HG03045 (cell line): ENCODE measurements around the gene TRPM1.

Experiments used
- ATAC-seq: cut with Tn5 transposase; IDR thresholded peaks from one replicate; pipeline ENCODE4 v1.9.1; 2021; ENCODE audit warnings: mild to moderate bottlenecking, moderate library complexity; ENCODE audit not compliant: unreplicated experiment

Gene TRPM1

GRCh38 chr15:30985081-30985531 lies 116.4 kb downstream of the TRPM1 start:
- ATAC-seq: no peak

GRCh38 chr15:30984542-30984941 lies 117.0 kb downstream of the TRPM1 start:
- no peak for ATAC-seq

GRCh38 chr15:30984118-30984517 lies 117.4 kb downstream of the TRPM1 start:
- ATAC-seq: no peak

- no peak for ATAC-seq
Observed at GRCh38 chr15:30979457-30979856, 122.1 kb downstream of the TRPM1 start.

GRCh38 chr15:30978328-30978727 lies 123.2 kb downstream of the TRPM1 start:
- ATAC-seq: no peak

- ATAC-seq: no peak
Observed at GRCh38 chr15:30974112-30974511, 127.4 kb downstream of the TRPM1 start.

- no peak for ATAC-seq
Observed at GRCh38 chr15:30973379-30973778, 128.1 kb downstream of the TRPM1 start.

GRCh38 chr15:30969724-30970123 lies 131.8 kb downstream of the TRPM1 start:
- ATAC-seq: no peak

- no peak for ATAC-seq
Observed at GRCh38 chr15:30963681-30964080, 137.8 kb downstream of the TRPM1 start.

GRCh38 chr15:30962659-30963058 lies 138.9 kb downstream of the TRPM1 start:
- no peak for ATAC-seq

- no peak for ATAC-seq
Observed at GRCh38 chr15:30962079-30962478, 139.4 kb downstream of the TRPM1 start.

GRCh38 chr15:30958219-30958618 lies 143.3 kb downstream of the TRPM1 start:
- no peak for ATAC-seq

- no peak for ATAC-seq
Observed at GRCh38 chr15:30956216-30957124, 145.1 kb downstream of the TRPM1 start.

- no peak for ATAC-seq
Observed at GRCh38 chr15:30954674-30955073, 146.9 kb downstream of the TRPM1 start.

GRCh38 chr15:30953731-30954378 lies 147.7 kb downstream of the TRPM1 start:
- no peak for ATAC-seq

- ATAC-seq: no peak
Observed at GRCh38 chr15:30953183-30953582, 148.3 kb downstream of the TRPM1 start.
